SW 1271 (cell line): ENCODE measurements around the gene HHLA2.
"Not testable (repeated sequence)": the region's sequence is repeated elsewhere in the genome, so short reads cannot be mapped to it uniquely, and the experiment has no call there.

Source experiments
- DNase-seq, 2 experiments: peaks; one replicate each; lab custom pipeline; 2025; lab: John Stamatoyannopoulos, UW

Gene HHLA2

DNA sequence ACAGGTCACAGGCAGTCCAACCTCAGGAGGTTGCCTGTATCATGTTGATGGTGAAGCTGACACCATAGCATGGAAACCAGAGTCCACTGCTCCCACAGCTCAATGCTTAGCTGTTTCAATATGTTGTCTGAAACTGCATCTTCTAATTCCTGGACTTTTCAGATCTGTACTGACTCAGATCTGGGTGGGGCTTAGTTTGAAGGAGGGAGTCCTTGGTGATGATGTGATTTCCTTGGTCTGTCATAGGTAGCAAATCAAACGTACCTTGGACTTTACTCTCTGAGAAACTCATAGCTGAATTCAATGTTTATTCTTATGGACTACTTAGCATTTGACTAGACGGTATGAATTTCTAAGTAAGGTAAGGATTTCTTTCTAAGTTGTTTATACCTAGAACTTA lies at the start of gene HHLA2:
TSS of gene HHLA2 (plus strand) at position 310 of the 400 bp plus-strand sequence. CDS start 55,266 bp downstream, outside the sequence.
- DNase-seq, result no peak

DNA sequence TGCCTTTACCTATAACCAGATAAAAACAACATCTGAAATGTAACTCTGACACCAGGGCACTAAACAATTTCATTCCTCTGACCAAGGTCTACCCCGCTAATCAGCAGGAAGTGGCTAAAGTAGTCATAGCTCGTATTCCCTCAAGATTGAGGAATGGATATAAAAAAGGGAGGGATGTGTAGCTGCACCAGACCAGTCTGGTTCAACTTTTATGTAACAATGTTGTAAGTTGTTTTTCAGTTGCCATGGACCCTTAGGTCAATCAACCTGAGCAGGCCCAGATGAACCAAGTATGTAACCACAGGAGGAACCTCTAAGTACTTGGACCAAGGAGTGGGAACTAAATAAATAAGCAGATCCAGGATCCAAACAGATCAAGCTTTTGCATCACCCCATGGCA lies 45.7 kb upstream of the HHLA2 start:
- no peak for DNase-seq

- no peak for DNase-seq
Observed at GRCh38 chr3:108251265-108251664, 45.1 kb upstream of the HHLA2 start.

DNA sequence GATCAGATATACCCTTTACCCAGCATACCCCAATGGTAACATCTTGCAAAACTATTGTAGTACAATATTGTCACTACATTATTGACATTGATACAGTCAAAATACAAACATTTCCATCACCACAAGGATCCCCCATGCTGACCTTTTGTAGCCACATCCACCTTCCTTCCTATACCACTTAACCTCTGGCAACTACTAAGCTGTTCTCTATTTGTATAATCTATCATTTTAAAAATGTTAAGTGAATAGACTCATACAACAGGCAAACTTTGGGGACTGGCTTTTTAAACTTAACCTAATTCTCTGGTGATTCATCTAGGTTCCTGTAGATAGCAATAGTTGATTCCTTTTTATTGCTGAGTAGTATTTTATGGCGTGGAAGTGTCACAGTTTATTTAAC lies 44.5 kb upstream of the HHLA2 start:
- DNase-seq, result no peak

GRCh38 chr3:108255131-108255530 lies 41.2 kb upstream of the HHLA2 start:
- no peak for DNase-seq

- not testable (repeated sequence) for DNase-seq
Observed at GRCh38 chr3:108264534-108265298, 31.6 kb upstream of the HHLA2 start.

- not testable (repeated sequence) for DNase-seq
Observed at GRCh38 chr3:108268235-108268634, 28.1 kb upstream of the HHLA2 start.

DNA sequence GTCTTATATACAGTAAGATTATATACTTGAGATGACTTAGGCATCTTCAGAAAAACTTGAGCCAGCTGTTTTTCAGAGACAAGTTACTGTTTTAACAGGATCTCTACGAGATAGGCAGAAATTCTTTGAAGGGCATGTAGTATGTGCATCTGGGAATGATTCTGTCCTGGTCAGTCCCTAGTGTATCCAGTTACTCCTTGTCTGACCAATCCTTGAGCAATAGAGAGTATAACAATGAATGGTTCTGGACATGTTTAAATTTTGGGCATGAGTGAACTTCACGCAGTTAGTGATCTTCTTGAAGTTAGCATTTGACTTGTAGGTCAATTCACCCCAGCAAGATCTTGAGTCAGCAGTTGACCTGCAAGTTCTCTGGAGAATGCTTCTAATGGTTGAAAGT lies 24.7 kb upstream of the HHLA2 start:
- DNase-seq, result no peak

DNA sequence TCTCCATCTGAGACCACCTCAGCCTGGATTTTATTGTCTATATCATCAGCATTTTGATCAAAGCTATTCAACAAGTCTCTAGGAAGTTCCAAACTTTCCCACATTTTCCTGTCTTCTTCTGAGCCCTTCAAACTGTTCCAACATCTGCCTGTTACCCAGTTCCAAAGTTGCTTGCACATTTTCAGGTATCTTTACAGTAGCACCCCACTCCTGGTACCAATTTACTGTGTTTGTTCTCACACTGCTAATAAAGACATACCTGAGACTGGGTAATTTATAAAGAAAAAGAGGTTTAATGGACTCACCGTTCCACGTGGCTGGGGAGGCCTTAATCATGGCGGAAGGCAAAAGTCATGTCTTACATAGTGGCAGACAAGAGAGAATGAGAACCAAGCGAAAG lies 17.3 kb upstream of the HHLA2 start:
- not testable (repeated sequence) for DNase-seq

DNA sequence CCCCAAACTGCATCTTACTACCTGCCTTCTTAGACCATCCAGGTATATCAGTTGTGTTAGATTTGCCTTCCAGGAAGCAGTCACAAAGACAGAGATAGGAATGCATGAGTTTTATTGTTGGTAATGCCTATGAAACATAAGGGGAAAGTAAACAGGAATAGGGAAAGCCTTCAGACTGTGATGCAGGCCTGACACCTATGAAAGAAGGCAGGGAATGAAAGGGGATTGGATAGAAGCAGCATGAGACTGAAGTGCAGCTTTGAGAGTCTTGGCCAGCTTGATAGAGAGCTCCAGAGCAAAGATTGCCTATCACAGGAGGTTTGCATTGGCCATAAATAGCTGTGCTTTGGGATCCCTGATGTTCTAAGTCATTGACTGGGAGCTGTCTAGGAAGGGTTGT lies 15.9 kb upstream of the HHLA2 start:
- DNase-seq, result no peak

- DNase-seq, result no peak
Observed at GRCh38 chr3:108281670-108282069, 14.7 kb upstream of the HHLA2 start.

- no peak for DNase-seq
Observed at GRCh38 chr3:108283006-108283405, 13.3 kb upstream of the HHLA2 start.

- no peak for DNase-seq
Observed at GRCh38 chr3:108283989-108284388, 12.4 kb upstream of the HHLA2 start.

GRCh38 chr3:108285176-108285575 lies 11.2 kb upstream of the HHLA2 start:
- DNase-seq, result no peak

GRCh38 chr3:108287146-108287545 lies 9.2 kb upstream of the HHLA2 start:
- no peak for DNase-seq

GRCh38 chr3:108288193-108288592 lies 8.2 kb upstream of the HHLA2 start:
- not testable (repeated sequence) for DNase-seq

DNA sequence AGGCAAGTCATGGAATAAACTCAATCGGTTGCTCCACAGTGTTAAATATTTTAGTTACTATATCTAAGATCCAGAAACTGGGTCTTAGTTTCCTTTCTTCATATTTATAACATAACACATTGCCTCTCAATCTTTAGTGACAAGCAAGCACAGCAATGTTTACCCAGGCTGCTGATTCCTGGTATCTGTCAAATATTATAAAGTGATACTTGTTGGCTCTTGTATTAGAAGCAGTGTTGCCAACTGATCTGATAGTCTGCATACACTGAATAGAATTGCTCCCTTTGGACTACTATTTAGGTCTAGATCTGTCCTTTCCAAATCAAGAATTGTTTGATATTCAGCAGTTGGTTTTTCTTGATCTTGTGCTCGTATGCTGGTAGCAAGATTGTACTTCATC lies 7.2 kb upstream of the HHLA2 start:
- no peak for DNase-seq

- no peak for DNase-seq
Observed at GRCh38 chr3:108292450-108292849, 3.9 kb upstream of the HHLA2 start.

DNA sequence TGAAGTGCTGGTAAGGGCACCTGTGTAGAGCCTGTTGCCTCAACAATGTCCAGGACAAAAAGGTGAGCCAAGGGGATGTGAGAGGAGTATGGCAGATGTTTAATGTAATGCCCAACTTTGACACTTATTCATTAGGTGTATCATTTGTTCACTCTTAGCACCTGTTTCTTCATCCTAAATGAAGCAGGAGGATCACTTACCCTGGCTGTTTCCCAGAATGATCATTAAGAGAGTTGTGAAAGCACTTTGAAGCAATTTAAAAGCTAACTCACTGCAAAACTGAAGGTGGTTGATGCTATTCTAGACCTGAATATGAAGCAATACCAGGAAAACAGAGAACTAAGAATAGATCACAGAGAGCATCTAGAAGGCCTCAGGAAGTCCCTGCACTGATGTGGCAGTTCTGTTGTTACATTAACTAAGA lies 3.4 kb upstream of the HHLA2 start:
- DNase-seq, result no peak

DNA sequence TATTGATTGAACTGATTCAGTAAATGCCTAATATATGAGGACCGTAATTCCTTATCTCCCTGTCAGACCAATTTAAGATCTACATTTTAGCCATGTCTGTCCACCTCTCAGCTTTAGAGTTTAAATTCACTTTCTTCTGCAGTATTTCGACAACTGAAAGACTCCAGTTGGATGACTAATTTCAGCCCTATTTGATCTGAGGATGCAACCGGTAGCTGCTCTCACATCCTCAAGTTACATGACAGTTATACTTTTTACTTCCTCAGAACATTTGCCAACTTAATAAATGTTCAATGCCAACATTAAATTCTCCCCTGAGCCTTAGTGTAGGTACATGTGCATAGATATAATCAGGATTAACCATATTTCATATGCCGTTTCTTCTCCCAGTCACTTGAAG lies 2.5 kb upstream of the HHLA2 start:
- DNase-seq, result no peak

DNA sequence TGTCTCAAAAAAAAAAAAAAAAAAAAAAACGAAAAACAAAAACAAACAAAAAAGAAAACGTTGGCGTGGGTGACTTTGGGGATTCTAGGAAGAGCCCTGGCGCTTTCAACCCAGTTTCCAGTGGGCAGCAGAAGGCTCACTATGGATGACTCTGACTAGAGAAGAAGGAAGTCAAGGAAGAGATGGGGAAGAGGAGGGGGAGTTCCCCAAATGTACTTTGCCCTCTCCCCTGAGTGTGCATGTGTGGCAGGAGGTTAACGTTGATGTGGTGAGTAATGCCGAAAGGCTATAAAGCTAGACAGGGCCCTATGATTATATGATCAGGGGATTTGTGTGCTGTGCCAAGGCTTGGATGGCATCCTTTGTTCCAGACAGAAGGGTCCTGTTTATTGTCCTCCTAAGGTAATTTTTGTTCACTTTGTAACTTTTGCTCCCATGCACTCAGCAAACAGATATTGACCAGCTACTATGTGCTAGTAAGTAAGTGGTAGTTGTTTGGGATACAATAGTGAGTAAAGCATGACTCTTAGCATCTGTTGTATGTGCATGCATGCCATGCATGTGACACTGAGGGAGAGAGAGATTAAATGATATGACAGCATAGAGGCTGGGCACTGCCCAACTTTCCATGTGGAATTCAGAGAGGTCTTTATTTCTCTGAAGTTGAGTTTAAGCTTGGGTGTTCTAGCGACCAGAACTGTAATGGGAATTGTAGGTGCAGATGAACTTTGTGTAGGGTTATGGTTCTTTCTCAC lies 750 bp upstream of the HHLA2 start:
- no peak for DNase-seq

DNA sequence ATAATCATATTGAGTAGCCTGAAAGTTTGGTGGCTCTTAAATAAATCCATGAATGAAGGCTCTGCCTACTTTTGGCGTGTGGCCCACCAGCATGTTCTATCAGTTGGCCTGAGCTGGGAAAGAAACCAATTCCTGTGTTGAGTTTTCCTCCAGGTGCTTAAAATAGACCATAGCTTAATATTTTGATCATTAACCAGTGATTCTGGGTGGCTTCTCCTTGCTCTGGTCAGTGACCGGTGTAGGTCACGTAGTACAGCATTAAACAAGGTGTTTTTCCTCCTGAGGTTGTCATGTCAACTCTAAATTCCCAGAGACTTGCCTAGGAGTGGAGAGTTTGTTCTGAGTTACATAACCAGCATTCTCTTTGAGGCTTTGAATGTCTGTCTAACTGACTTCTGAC lies 1.3 kb downstream of the HHLA2 start:
- DNase-seq, result no peak

DNA sequence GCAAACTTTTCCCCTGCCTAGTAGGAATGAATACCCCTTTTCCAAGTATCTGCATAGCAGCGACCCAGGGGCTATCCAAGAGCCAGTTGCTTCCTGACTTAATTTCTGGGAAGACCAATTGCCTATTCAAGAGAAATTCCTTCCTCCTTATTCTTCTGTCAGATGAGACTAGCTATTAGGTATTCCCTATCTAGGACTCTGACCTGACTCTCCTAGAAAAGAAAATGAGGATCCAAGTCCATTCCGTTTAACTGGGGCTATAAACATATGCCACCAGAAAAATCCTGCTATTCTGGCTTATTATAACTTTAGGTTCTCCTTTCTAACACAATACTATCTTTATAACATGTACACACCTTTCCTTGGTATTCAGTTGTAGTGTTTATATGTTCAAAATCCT lies 1.7 kb downstream of the HHLA2 start:
- DNase-seq, result no peak
